ENCODE results near the gene NF1. TPM values are rescaled to one million over a fixed set of nuclear protein-coding genes. Genes with fewer than 3 reads are reported as not detected.

NF1 gene
- total RNA-seq, 1 experiment from 2014 or later, result 62.4 TPM

- no peaks in the 10 kb centered on the region for H3K9me3 Mint-ChIP-seq (ENCODE audit: unreplicated experiment)
- H3K27me3 Mint-ChIP-seq (ENCODE audit: insufficient read depth, unreplicated experiment), result no peaks in the 10 kb centered on the region
- intact Hi-C loops (cut with micrococcal nuclease; ENCODE audit: unreplicated experiment), result no loop called here
- peaks cover 9% of the 10 kb centered on the region for H3K4me1 Mint-ChIP-seq (ENCODE audit: low read depth, unreplicated experiment)
- no peak within 1 kb of the TSS for H3K27ac Mint-ChIP-seq (ENCODE audit: unreplicated experiment)
- DNase-seq, result no peak
- TF ChIP-seq CTCF (IDR thresholded peaks at IDR 0.05; ENCODE audit: insufficient read depth in 1 of 2, low read depth in 1 of 2, low read length in 1 of 2, severe bottlenecking in 1 of 2, unreplicated experiment in 1 of 2), result no peak
- no peaks in the 10 kb centered on the region for H3K4me1 ChIP-seq
- ChIA-PET CTCF (no interaction called here), POLR2A (interaction anchor here (0.6 kb wide), 1 partner anchor 928 kb away, joined by 5 read pairs; no protein-coding TSS in a partner anchor)
- no peaks in the 10 kb centered on the region for H3K36me3 ChIP-seq (ENCODE audit: control insufficient read depth, insufficient read depth, low read length)
- no peaks in the 10 kb centered on the region for H3K9me3 ChIP-seq
- no peak within 1 kb of the TSS for H3K4me3 ChIP-seq (ENCODE audit: low read depth, low read length)
- H3K27me3 ChIP-seq (replicated peaks; ENCODE audit: control insufficient read depth, insufficient read depth, low read length), result no peaks in the 10 kb centered on the region
- no TSS peak for BruUV-seq (replicated peaks)
- no peak within 1 kb of the TSS for H3K4me3 Mint-ChIP-seq (ENCODE audit: unreplicated experiment)
- H3K36me3 Mint-ChIP-seq (ENCODE audit: insufficient read depth, unreplicated experiment), result peaks cover 6% of the 10 kb centered on the region
Measured at GRCh38 chr17:31313982-31314781, 219.4 kb downstream of the NF1 start, which contains the start of gene EVI2B. Gene EVI2B, minus strand, starts transcription at chr17:31314054. Its CDS starts 8,445 bp downstream, at chr17:31305609.

- H3K27ac Mint-ChIP-seq (ENCODE audit: unreplicated experiment), result no peak overlapping the region
- ChIA-PET POLR2A (no interaction called here), CTCF (no interaction called here)
- H3K27me3 Mint-ChIP-seq (ENCODE audit: insufficient read depth, unreplicated experiment), result no peaks in the 10 kb centered on the region
- no peak for TF ChIP-seq CTCF (IDR thresholded peaks at IDR 0.05; ENCODE audit: insufficient read depth in 1 of 2, low read depth in 1 of 2, low read length in 1 of 2, severe bottlenecking in 1 of 2, unreplicated experiment in 1 of 2)
- no peaks in the 10 kb centered on the region for H3K27me3 ChIP-seq (replicated peaks; ENCODE audit: control insufficient read depth, insufficient read depth, low read length)
- no TSS peak for BruUV-seq (replicated peaks)
- H3K36me3 Mint-ChIP-seq (ENCODE audit: insufficient read depth, unreplicated experiment), result peaks cover 6% of the 10 kb centered on the region
- no peak overlapping the region for H3K4me3 Mint-ChIP-seq (ENCODE audit: unreplicated experiment)
- no peaks in the 10 kb centered on the region for H3K9me3 Mint-ChIP-seq (ENCODE audit: unreplicated experiment)
- intact Hi-C loops (cut with micrococcal nuclease; ENCODE audit: unreplicated experiment), result no loop called here
- no peaks in the 10 kb centered on the region for H3K9me3 ChIP-seq
- DNase-seq, result no peak
- no peaks in the 10 kb centered on the region for H3K36me3 ChIP-seq (ENCODE audit: control insufficient read depth, insufficient read depth, low read length)
- peaks cover 9% of the 10 kb centered on the region for H3K4me1 Mint-ChIP-seq (ENCODE audit: low read depth, unreplicated experiment)
- H3K4me3 ChIP-seq (ENCODE audit: low read depth, low read length), result no peak overlapping the region
- H3K4me1 ChIP-seq, result no peaks in the 10 kb centered on the region
Measured at GRCh38 chr17:31314782-31315100, 220.0 kb downstream of the NF1 start.

GRCh38 chr17:31318298-31318801 is 223.6 kb downstream of the NF1 start:
- no peak overlapping the region for H3K27ac Mint-ChIP-seq (ENCODE audit: unreplicated experiment)
- H3K9me3 Mint-ChIP-seq (ENCODE audit: unreplicated experiment), result no peaks in the 10 kb centered on the region
- ChIA-PET POLR2A (no interaction called here), CTCF (interaction anchor here (0.7 kb wide), 1 partner anchor 303 kb away, joined by 4 read pairs; no protein-coding TSS in a partner anchor)
- peaks cover 9% of the 10 kb centered on the region for H3K4me1 Mint-ChIP-seq (ENCODE audit: low read depth, unreplicated experiment)
- intact Hi-C loops (cut with micrococcal nuclease; ENCODE audit: unreplicated experiment), result no loop called here
- no peaks in the 10 kb centered on the region; the same call in 1 of the 2 replicates for H3K36me3 ChIP-seq (ENCODE audit: control insufficient read depth, insufficient read depth, low read length)
- H3K27me3 ChIP-seq (replicated peaks; ENCODE audit: control insufficient read depth, insufficient read depth, low read length), result no peaks in the 10 kb centered on the region
- no peaks in the 10 kb centered on the region for H3K27me3 Mint-ChIP-seq (ENCODE audit: insufficient read depth, unreplicated experiment)
- no peak for TF ChIP-seq CTCF (IDR thresholded peaks at IDR 0.05; ENCODE audit: insufficient read depth in 1 of 2, low read depth in 1 of 2, low read length in 1 of 2, severe bottlenecking in 1 of 2, unreplicated experiment in 1 of 2)
- no TSS peak for BruUV-seq (replicated peaks)
- no peak overlapping the region for H3K4me3 Mint-ChIP-seq (ENCODE audit: unreplicated experiment)
- no peaks in the 10 kb centered on the region for H3K36me3 Mint-ChIP-seq (ENCODE audit: insufficient read depth, unreplicated experiment)
- H3K9me3 ChIP-seq, result no peaks in the 10 kb centered on the region
- H3K4me1 ChIP-seq, result no peaks in the 10 kb centered on the region
- DNase-seq, result no peak
- H3K4me3 ChIP-seq (ENCODE audit: low read depth, low read length), result no peak overlapping the region

All from Caco-2 (cell line).